Bone marrow (tissue), 2 donors: ENCODE results near the gene TFR2.

Experiments used
- DNase-seq, 2 donors: peaks; one replicate each; lab custom pipeline; 2025; lab: John Stamatoyannopoulos, UW

The TFR2 gene

GRCh38 chr7:100585511-100586265, 55.7 kb downstream of the TFR2 start, which contains the start of gene LRCH4:
TSS of gene LRCH4 (minus strand) at chr7:100586129. CDS start at chr7:100586100, 29 bp downstream.
- peak in 1 of 2 donors; percentile 82 for DNase-seq

GRCh38 chr7:100584683-100585510, 56.5 kb downstream of the TFR2 start:
- no peak for DNase-seq

DNA sequence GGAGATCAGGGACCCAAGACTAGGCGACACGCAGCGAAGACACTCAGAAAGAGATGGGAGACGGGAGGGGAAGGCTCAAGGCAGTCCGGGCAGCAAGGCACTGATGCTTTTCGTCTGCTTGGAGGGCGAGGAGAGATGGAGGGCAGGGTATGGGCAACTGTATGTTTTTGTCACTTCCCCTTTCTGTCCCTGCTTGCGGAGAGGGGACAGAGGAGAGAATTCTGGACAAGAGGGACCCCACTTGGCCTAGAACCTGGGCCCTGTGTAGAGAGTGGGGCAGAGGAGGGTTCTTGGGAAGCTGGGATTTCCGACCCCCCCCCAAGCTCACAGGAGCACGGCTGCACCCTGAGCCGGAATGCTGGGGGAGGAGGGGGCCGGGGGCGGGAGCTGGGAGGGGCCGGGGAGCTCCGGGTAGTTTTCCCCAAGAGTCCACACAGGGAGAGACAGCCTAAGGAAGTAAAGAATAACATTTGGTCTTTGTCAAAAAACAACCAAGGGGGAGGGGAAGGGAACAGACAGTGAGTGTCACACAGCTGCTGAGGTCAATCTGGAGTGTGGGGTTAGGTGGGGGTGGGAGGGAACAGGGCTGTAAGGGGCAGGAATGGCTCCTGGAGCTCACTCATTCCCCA, 57.2 kb downstream of the TFR2 start:
- peak in 1 of 2 donors; percentile 48 for DNase-seq

DNA sequence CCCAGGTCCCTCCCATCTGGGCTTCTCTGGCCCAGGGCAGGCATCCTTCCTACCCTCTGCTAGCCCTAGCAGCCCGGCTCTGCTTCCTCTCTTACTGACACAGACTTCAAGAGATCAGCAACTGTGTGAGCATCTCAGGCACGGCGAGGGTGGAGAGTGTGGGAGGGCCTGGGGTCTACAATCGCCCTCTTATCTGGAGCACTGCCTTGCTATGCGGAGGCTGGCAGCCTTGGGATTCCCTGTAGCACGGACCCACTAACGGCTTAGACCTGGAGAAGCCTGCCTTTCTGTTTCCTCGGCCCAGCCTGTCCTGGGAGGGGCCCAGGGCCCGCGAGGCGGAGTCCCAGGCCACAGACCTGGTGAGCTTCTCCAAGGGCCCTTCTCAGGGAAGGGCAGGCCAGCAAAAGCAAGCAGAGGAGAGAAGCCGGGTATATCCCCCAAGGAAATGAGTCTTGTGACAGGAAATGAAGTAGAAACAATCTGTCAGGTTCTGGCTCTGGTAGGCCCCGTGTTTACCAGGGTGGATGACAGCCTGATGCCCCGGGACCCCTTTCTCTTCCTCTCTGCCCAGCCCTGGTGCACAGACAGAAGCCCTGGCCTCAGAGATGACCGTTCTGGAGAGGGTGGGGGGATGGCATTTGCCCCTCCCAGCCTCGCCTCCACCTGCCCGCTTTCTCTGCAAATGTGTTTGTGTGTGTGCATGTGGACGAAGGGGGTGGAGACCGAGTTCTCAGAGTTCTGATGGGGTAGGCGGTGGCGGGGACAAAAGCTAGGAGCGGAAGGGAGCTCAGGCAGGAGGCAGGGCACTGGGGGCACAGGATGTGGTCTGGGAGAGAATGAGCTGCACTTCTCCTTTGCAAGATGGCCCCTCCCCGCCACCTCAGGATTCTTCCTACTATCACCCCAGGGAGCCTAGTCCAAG, 58.0 kb downstream of the TFR2 start:
- peak in 1 of 2 donors; percentile 90 for DNase-seq

DNA sequence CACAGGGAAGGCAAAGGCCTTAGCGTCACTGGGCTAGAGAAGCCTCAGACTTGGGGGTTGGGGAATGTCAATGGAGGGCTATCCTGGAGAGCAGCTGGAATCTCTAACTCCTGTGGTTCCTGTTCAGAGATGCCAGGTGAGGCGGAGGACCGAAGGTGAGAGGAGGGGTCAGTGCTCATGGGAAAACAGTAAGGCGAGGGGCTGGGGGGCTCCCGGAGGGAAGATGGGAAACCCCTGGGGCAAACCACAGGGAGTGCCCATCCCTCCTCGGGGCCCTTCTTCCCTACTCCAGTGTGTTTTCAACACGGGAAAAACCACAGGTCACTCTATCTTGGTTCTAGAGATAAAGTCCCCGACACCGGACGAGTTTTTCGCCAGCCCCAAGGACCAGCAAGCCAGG, 58.7 kb downstream of the TFR2 start:
- no peak for DNase-seq

GRCh38 chr7:100582041-100582579, 59.2 kb downstream of the TFR2 start:
- DNase-seq: no peak

- no peak for DNase-seq
These were observed 60.7 kb downstream of the TFR2 start for GRCh38 chr7:100580466-100581283.

DNA sequence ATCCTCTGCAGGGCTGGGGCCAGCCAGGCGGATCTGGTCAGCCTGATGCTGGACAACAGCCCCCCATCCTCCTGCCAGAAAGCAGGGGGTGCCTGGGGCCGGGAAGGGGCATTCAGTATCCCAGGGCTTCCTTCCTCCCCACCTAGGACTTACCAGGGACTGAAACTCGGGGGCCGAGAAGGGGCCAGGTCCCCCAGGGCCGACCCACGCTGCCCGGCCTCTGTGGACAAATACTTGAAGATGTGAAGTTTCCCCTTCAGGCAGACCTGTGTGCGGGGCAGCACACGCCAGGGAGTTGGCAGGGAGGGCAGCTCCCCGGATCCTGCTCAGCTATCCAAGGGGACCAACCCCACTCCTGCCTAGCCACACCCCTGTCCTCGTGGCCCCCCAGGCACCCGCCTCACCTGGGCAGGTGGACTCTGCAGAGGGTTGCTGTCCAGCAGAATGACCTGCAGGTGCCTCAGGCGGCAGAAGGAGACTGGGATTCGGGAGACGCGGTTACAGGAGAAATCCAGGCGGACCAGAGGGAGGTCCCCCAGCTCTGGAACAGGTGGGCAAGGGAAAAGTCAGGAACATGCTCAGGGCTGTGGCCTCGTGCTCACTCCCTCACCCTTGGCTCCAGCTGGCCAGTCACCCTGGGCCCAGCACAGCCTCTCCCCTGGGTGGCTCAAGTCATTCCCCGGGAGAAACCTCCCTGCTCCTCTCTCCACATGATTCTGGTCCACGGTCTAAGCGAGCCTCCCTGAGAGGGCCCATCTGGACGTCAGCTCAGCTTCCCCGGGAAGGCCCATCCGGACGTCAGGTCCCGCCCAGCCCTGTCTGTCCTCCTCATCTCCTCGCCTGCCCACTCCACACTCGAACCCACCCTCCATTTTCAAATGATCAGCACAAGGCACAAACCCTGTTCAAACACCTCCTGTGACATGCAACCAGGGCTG, 62.8 kb downstream of the TFR2 start:
- DNase-seq: no peak

DNA sequence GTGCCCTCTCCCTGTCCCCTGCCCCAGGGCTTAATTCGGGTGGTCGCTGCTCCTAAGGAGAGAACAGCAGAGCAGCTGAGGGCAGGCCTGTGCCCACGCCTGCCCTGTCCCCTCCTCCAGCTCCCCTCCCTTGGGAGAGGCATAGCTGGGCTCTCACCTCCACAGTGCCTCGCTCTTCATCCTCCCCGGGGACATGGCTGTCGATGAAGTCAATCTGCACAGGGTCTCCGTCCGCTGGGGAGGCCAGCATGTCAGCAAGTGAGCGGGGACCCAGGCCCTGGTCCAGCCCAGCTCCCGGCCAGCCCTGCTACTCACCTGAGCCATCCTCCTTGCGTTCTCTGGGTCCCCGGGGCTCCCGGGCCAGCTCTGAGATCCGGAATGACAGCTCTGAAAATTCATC, 63.8 kb downstream of the TFR2 start:
- no peak for DNase-seq

GRCh38 chr7:100577103-100577502, 64.2 kb downstream of the TFR2 start:
- no peak for DNase-seq

DNA sequence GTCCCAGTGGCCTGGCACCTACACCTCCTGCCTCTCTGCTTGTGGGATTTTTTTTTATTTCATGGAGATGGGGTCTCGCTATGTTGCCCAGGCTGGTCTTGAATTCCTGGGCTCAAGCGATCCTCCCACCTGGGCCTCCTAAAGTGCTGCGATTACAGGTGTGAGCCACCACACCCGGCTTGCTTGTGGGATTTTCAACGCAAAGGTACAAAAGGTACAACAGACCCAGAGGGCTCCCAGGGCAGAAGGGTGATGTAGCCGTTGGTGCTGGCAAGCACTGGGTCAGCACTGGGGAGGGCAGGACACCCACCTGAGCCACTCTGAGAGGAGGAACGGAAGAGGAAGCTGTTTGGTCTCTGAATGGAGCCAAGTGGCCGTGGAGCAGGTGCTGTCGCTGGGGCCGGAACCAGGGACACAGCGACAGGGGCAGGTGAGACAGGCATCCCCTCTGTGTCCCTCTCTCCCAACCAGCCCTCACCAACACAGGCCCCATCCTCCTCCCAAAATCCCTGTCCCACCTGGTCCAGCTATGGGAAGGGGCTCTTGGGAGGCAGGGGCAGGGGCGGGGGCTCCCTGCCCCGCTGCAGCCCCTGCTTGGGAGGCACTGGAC, 64.9 kb downstream of the TFR2 start:
- DNase-seq: no peak

- no peak for DNase-seq
These were observed 65.5 kb downstream of the TFR2 start for GRCh38 chr7:100575746-100576383.

DNA sequence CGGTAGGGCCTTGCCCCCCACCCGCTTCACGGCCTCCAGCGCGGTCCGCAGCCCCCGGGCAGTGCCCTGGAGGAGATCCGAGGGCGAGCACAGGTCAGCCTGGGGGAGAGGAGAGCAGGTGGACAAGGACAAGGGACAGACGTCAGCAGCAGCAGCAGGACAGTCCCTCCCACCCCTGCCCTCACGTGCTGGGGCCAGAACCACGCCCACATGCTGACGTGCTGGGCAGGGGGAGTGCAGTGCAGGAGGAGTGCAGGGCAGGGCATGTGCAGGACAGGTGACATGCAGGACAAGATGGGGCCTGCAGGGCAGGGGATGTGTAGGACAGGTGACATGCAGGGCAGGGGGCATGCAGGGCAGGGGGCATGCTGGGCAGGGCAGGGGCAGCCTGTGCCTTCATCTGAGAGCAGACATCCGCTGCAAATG, 66.1 kb downstream of the TFR2 start:
- DNase-seq: no peak

DNA sequence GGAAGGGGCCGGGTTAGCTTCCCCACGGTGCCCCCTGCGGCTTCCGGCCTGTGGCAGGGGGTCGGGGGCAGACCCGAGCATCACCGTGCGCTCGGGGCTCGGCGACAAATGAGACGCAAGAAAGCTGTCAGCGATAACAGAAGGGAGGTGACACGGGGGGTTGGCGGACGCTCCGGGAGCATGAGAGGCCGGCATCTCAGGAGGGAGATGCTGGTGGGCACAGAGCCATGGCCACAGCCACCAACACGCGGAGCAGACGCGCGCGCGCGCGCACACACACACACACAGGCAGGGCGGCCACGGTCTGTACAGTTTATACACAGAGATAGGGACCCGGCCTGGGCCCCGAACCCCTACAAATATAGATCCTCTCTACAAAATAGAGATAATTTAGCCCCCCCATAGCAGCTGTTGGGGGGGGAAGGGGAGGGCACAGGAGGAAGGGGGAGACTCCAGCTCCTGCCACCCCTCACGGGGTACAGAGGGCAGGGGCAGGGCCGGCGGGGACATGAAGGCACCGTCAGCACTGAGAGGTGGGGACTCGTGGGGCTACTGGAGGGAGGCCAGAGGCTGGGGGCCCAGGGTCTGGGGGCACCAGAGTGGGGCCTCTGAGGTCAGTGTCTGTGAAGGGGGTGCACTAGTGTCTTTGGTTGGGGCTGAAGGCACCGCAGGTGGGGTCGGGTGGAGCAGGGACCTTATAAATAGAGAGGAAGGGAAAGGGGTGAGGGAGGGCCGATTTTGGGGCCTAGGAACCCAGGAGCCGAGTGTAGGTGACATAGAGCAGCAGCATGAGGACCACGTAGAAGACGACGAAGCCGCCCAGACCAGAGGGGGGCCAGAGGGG, 66.8 kb downstream of the TFR2 start:
- no peak for DNase-seq

- no peak for DNase-seq
These were observed 67.5 kb downstream of the TFR2 start, which contains the start of gene SAP25 for GRCh38 chr7:100573691-100574361. TSS of gene SAP25 (minus strand) at chr7:100573900. CDS start at chr7:100573742, 158 bp downstream.

- DNase-seq: no peak
These were observed 68.2 kb downstream of the TFR2 start for GRCh38 chr7:100572949-100573675.
